ENCODE measurements around the gene CPNE6. TPM values are rescaled to one million over a fixed set of nuclear protein-coding genes. Genes with fewer than 3 reads are reported as not detected.

CPNE6 gene
- total RNA-seq, 1 experiment from 2014 or later: not detected

GRCh38 chr14:24086193-24086955 lies 15.0 kb downstream of the CPNE6 start:
- ChIA-PET POLR2A (interaction anchor here (1.7 kb wide), 1 partner anchor 7 kb away, joined by 9 read pairs; the partner anchor contains the start of gene PCK2), CTCF (interaction anchor here (1.2 kb wide), 1 partner anchor 28 kb away, joined by 3 read pairs; no protein-coding TSS in a partner anchor), RAD21 (ENCODE audit: low non-redundant PET in 1 of 2, low total read pairs in 2 of 2, uncharacterized antibody in 2 of 2, unreplicated experiment in 2 of 2) (no interaction called here)
- Histone ChIP-seq H3K9ac (ENCODE audit: low read length) (no peak overlapping the region), H3K79me2 (ENCODE audit: insufficient read depth, low read length) (no peaks in the 10 kb centered on the region), H3K4me3 (replicated peaks in 1 of 2; ENCODE audit: low read depth in 1 of 2, low read length in 2 of 2) (no peak overlapping the region), H3K4me1 (ENCODE audit: control insufficient read depth in 1 of 2, insufficient read depth in 2 of 2, low read length in 2 of 2) (peaks cover 7 to 9% of the 10 kb centered on the region in 2 experiments), H3K9me2 (ENCODE audit: insufficient read depth) (no peaks in the 10 kb centered on the region), H3K36me3 (ENCODE audit: control insufficient read depth in 1 of 2, insufficient read depth in 2 of 2, low read length in 2 of 2) (no peaks in the 10 kb centered on the region), H3K4me2 (ENCODE audit: low read length) (no peak overlapping the region), H2AFZ (ENCODE audit: low read depth, low read length, poor library complexity, severe bottlenecking) (no peak overlapping the region), H4K20me1 (ENCODE audit: insufficient read depth) (no peaks in the 10 kb centered on the region), H3K27ac (ENCODE audit: low read depth, low read length) (no peak overlapping the region), H3K27me3 (ENCODE audit: insufficient read depth, low read length) (no peaks in the 10 kb centered on the region), H3K9me3 (ENCODE audit: control insufficient read depth in 1 of 2, insufficient read depth in 1 of 2, low read depth in 1 of 2, low read length in 2 of 2) (no peaks in the 10 kb centered on the region)
- DNase-seq (ENCODE audit: low read depth, low spot score): no peak
- intact Hi-C loops (cut with micrococcal nuclease): no loop called here
- ATAC-seq: no peak
- TF ChIP-seq CBX3 (IDR thresholded peaks at IDR 0.05; ENCODE audit: low read depth): no peak
- no peak for TF ChIP-seq REST (IDR thresholded peaks at IDR 0.05; ENCODE audit: low read depth)
- TF ChIP-seq EGR1 (IDR thresholded peaks at IDR 0.05; ENCODE audit: low read depth): no peak
- no peak for TF ChIP-seq ATF3 (IDR thresholded peaks at IDR 0.05)
- TF ChIP-seq SP1 (IDR thresholded peaks at IDR 0.05; ENCODE audit: low read depth): no peak
- no peak for TF ChIP-seq RAD21 (IDR thresholded peaks at IDR 0.05; ENCODE audit: low read depth)
- no peak for TF ChIP-seq ELF1 (IDR thresholded peaks at IDR 0.05; ENCODE audit: borderline replicate concordance, low read depth)
- BruUV-seq (replicated peaks): no TSS peak

All from HCT116 (cell line).